ENCODE measurements around the gene TSKU.
"Not testable (repeated sequence)": the region's sequence is repeated elsewhere in the genome, so short reads cannot be mapped to it uniquely, and the experiment has no call there.

Gene TSKU

DNA sequence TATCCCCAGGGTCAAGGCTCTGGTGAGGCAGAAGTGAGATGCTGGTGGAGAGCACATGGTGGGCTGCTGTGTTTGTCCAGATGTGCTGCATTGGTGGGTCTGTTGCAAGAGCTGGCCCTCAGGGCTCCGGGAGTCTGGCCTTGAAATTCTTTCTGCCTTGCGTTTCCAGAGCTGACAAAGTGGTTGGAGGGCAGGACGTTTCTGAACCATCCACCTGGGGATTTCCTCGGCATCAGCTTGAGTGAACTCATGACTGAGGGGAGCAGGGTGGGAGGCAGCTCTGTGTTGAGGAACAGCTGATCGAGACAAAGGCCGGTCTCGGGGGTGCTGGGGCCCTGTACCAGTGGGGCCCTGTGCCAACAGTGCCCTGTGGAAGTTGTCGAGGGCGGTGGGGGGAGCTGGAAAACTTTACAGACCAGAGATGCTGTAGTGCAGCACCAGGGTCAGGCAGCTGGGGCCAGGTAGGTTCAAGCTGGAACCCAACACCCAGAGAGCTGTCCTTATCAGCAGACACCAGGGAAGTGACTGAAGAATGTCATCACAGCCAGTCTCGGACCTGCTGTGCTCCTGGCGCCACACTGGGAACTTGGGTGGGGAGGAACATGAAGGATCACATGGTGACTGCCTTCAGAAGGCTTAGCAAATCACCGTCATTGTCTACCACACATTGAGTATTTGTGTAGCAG is 4.9 kb downstream of the TSKU start:
- H3K27me3 ChIP-seq (ENCODE audit: insufficient read depth, low read length, poor library complexity) = no peaks in the 10 kb centered on the region
- no peak for ATAC-seq (ENCODE audit: insufficient read depth, low read depth)
- DNase-seq = no peak
- no peak overlapping the region for H3K4me3 ChIP-seq (ENCODE audit: low read depth in 1 of 2, low read length in 2 of 2)
- 0 out of 2 replicates have a peak, but pooled peaks cover 11% of the 10 kb centered on the region for H3K79me2 ChIP-seq (ENCODE audit: insufficient read depth, low read length)
- no peak overlapping the region for H3K27ac ChIP-seq (ENCODE audit: low read length)
- H3K4me2 ChIP-seq (ENCODE audit: insufficient read depth, low read length) = no peak overlapping the region
- no peak overlapping the region for H3K9ac ChIP-seq (ENCODE audit: low read depth, low read length)
- H3K4me1 ChIP-seq (ENCODE audit: insufficient read depth, low read length) = peaks cover 20% of the 10 kb centered on the region
- peaks cover 2% of the 10 kb centered on the region for H3K9me3 ChIP-seq (ENCODE audit: insufficient read depth, low read length, severe bottlenecking)
- no peak overlapping the region for H2AFZ ChIP-seq (ENCODE audit: low read depth, low read length)
- no peak for TF ChIP-seq EZH2 (IDR thresholded peaks at IDR 0.05; ENCODE audit: borderline replicate concordance, low read depth, low read length, severe bottlenecking)
- peaks cover 35% of the 10 kb centered on the region; the same call in 1 of the 2 replicates for H4K20me1 ChIP-seq (ENCODE audit: insufficient read depth, low read length)
- H3K36me3 ChIP-seq (ENCODE audit: insufficient read depth, low read length) = no peaks in the 10 kb centered on the region; the same call in 1 of the 2 replicates

DNA sequence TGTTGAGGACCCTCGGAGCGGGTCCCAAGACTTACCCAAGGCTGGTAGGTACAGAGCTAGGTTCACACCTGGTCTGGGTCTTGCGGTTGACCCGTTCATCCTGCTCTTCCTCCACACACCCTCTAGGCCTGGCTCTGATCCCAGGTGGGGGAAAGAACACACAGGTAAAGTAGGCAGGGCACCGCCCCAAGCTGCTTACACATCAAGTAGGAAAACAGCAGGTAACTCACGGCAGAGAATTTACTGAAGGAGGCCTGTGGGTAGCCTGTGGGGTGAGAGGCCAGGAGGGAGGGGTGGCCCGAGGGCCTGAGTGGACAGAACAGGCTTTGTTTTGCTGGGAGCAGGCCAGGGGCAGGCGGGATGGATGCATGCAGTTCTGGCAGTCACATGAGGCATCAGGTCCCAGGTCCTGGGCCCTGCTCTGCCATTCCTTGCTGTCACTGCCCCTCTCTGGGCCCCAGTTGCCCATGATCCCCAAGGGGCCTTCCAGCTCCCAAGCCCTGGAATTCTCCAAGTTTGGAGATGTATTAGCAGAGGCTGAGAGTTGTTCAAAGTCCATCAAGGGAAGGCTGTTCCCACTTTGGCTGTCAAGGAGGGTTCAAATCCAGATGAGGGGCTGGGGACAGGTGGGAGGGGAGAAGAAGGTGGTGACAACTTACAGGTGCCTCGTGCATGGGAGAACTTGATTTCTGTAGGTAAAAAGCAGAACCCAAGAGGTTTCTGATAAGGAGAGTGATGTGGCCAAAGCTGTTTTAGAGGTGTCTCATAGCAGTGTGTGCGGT is 5.7 kb downstream of the TSKU start:
- Histone ChIP-seq H3K36me3 (ENCODE audit: insufficient read depth, low read length) (no peaks in the 10 kb centered on the region), H3K79me2 (ENCODE audit: insufficient read depth, low read length) (0 out of 2 replicates have a peak, but pooled peaks cover 10% of the 10 kb centered on the region), H3K4me1 (ENCODE audit: insufficient read depth, low read length) (peaks cover 15% of the 10 kb centered on the region), H3K27me3 (ENCODE audit: insufficient read depth, low read length, poor library complexity) (no peaks in the 10 kb centered on the region), H4K20me1 (ENCODE audit: insufficient read depth, low read length) (peaks cover 37% of the 10 kb centered on the region; the same call in 1 of the 2 replicates), H3K9ac (ENCODE audit: low read depth, low read length) (no peak overlapping the region), H2AFZ (ENCODE audit: low read depth, low read length) (no peak overlapping the region), H3K9me3 (ENCODE audit: insufficient read depth, low read length, severe bottlenecking) (peaks cover 2% of the 10 kb centered on the region), H3K27ac (ENCODE audit: low read length) (no peak overlapping the region), H3K4me2 (ENCODE audit: insufficient read depth, low read length) (no peak overlapping the region), H3K4me3 (ENCODE audit: low read depth in 1 of 2, low read length in 2 of 2) (no peak overlapping the region)
- DNase-seq (no peak), ATAC-seq (ENCODE audit: insufficient read depth, low read depth) (no peak)
- TF ChIP-seq EZH2 (IDR thresholded peaks at IDR 0.05; ENCODE audit: borderline replicate concordance, low read depth, low read length, severe bottlenecking) = no peak
- TF ChIP-seq, protein P1, sequence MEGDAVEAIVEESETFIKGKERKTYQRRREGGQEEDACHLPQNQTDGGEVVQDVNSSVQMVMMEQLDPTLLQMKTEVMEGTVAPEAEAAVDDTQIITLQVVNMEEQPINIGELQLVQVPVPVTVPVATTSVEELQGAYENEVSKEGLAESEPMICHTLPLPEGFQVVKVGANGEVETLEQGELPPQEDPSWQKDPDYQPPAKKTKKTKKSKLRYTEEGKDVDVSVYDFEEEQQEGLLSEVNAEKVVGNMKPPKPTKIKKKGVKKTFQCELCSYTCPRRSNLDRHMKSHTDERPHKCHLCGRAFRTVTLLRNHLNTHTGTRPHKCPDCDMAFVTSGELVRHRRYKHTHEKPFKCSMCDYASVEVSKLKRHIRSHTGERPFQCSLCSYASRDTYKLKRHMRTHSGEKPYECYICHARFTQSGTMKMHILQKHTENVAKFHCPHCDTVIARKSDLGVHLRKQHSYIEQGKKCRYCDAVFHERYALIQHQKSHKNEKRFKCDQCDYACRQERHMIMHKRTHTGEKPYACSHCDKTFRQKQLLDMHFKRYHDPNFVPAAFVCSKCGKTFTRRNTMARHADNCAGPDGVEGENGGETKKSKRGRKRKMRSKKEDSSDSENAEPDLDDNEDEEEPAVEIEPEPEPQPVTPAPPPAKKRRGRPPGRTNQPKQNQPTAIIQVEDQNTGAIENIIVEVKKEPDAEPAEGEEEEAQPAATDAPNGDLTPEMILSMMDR (IDR thresholded peaks at IDR 0.05; ENCODE audit: borderline replicate concordance, extremely low read depth, low read length, poor library complexity, severe bottlenecking) = no peak

DNA sequence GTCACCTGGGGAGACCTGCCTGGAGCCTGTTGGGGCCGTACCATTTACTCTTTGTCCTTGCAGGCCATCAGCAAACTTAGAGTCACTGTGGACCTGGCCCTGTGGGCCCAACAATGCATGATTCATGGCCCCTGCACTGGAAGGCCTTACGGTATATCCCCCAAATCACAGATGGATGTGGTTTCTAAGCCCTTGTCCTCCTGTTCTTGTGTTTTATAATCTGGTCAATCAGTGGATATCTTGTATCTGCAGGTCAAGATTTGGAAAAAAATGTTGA is 6.2 kb downstream of the TSKU start:
- Histone ChIP-seq H3K27ac (ENCODE audit: low read length) (no peak overlapping the region), H3K4me2 (ENCODE audit: insufficient read depth, low read length) (no peak overlapping the region), H3K79me2 (ENCODE audit: insufficient read depth, low read length) (0 out of 2 replicates have a peak, but pooled peaks cover 7% of the 10 kb centered on the region), H3K9me3 (ENCODE audit: insufficient read depth, low read length, severe bottlenecking) (peaks cover 2% of the 10 kb centered on the region), H3K4me1 (ENCODE audit: insufficient read depth, low read length) (peaks cover 10% of the 10 kb centered on the region), H3K4me3 (ENCODE audit: low read depth in 1 of 2, low read length in 2 of 2) (no peak overlapping the region), H3K36me3 (ENCODE audit: insufficient read depth, low read length) (no peaks in the 10 kb centered on the region), H4K20me1 (ENCODE audit: insufficient read depth, low read length) (peaks cover 36% of the 10 kb centered on the region; the same call in 1 of the 2 replicates), H3K27me3 (ENCODE audit: insufficient read depth, low read length, poor library complexity) (no peaks in the 10 kb centered on the region), H3K9ac (ENCODE audit: low read depth, low read length) (no peak overlapping the region), H2AFZ (ENCODE audit: low read depth, low read length) (no peak overlapping the region)
- DNase-seq (no peak), ATAC-seq (ENCODE audit: insufficient read depth, low read depth) (no peak)
- TF ChIP-seq, protein P1 (IDR thresholded peaks at IDR 0.05; ENCODE audit: borderline replicate concordance, extremely low read depth, low read length, poor library complexity, severe bottlenecking) = no peak
- no peak for TF ChIP-seq EZH2 (IDR thresholded peaks at IDR 0.05; ENCODE audit: borderline replicate concordance, low read depth, low read length, severe bottlenecking)

DNA sequence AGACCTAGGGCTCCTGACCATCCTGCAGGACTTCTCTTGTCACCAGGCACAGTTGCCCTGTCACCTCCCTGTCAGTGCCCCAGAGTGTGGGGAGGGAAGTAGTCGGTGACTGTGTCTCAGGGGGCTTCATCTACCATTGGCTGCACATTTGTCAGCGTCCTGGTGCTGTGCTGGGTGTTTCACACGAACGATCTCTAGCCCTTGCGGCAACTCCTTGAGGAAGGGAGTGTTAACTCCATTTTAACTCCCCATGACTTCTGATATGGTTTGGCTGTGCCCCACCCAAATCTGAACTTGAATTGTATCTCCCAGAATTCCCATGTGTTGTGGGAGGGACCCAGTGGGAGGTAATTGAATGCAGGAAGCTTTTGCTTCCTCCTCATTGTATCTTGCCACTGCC is 7.1 kb downstream of the TSKU start:
- no peaks in the 10 kb centered on the region for H3K27me3 ChIP-seq (ENCODE audit: insufficient read depth, low read length, poor library complexity)
- H3K27ac ChIP-seq (ENCODE audit: low read length) = no peak overlapping the region
- H3K9me3 ChIP-seq (ENCODE audit: insufficient read depth, low read length, severe bottlenecking) = peaks cover 2% of the 10 kb centered on the region
- no peak for DNase-seq
- H3K9ac ChIP-seq (ENCODE audit: low read depth, low read length) = no peak overlapping the region
- H3K4me1 ChIP-seq (ENCODE audit: insufficient read depth, low read length) = peaks cover 3% of the 10 kb centered on the region; the same call in 1 of the 2 replicates
- no peak overlapping the region for H3K4me2 ChIP-seq (ENCODE audit: insufficient read depth, low read length)
- no peak for TF ChIP-seq EZH2 (IDR thresholded peaks at IDR 0.05; ENCODE audit: borderline replicate concordance, low read depth, low read length, severe bottlenecking)
- TF ChIP-seq, protein P1 (IDR thresholded peaks at IDR 0.05; ENCODE audit: borderline replicate concordance, extremely low read depth, low read length, poor library complexity, severe bottlenecking) = no peak
- 0 out of 2 replicates have a peak, but pooled peaks cover 4% of the 10 kb centered on the region for H3K79me2 ChIP-seq (ENCODE audit: insufficient read depth, low read length)
- ATAC-seq (ENCODE audit: insufficient read depth, low read depth) = no peak
- peaks cover 28% of the 10 kb centered on the region; the same call in 1 of the 2 replicates for H4K20me1 ChIP-seq (ENCODE audit: insufficient read depth, low read length)
- no peaks in the 10 kb centered on the region for H3K36me3 ChIP-seq (ENCODE audit: insufficient read depth, low read length)
- H2AFZ ChIP-seq (ENCODE audit: low read depth, low read length) = no peak overlapping the region
- no peak overlapping the region for H3K4me3 ChIP-seq (ENCODE audit: low read depth in 1 of 2, low read length in 2 of 2)

DNA sequence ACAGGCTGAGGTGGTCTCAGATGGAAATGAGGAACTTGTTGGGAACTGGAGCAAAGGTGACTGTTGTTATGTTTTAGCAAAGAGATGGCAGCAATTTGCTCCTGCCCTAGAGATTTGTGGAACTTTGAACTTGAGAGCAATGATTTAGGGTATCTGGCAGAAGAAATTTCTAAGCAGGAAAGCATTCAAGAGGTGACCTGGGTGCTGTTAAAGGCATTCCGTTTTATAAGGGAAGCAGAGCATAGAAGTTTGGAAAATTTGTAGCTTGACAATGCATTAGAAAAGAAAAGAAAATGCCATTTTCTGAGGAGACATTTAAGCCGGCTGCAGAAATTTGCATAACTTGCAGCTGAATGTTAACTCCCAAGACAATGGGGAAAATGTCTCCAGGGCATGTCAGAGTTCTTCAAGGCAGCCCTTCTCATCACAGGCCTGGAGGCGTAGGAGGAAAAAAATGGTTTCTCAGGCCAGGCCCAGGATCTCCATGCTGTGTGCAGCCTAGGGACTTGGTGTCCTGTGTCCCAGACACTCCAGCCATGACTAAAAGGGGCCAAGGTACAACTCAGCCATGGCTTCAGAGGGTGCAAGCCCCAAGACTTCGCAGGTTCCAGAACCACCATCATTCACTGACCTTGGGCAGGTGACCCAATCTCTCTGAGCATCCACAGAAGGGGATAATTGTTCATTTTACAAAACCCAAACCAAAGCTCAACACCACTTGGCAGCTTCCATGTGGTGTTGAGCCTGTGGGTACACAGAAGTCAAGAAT is 8.0 kb downstream of the TSKU start:
- not testable (repeated sequence) for H3K36me3 ChIP-seq (ENCODE audit: insufficient read depth, low read length); H3K79me2 ChIP-seq (ENCODE audit: insufficient read depth, low read length); H3K4me1 ChIP-seq (ENCODE audit: insufficient read depth, low read length); DNase-seq; H3K27me3 ChIP-seq (ENCODE audit: insufficient read depth, low read length, poor library complexity); H3K4me2 ChIP-seq (ENCODE audit: insufficient read depth, low read length); ATAC-seq (ENCODE audit: insufficient read depth, low read depth); H3K9ac ChIP-seq (ENCODE audit: low read depth, low read length); H3K27ac ChIP-seq (ENCODE audit: low read length); H2AFZ ChIP-seq (ENCODE audit: low read depth, low read length); H3K4me3 ChIP-seq (ENCODE audit: low read depth in 1 of 2, low read length in 2 of 2); H3K9me3 ChIP-seq (ENCODE audit: insufficient read depth, low read length, severe bottlenecking)
- peaks cover 31% of the 10 kb centered on the region for H4K20me1 ChIP-seq (ENCODE audit: insufficient read depth, low read length)
